H9 (cell line): ENCODE data around the gene KIF21B. TPM values are rescaled to one million over a fixed set of nuclear protein-coding genes. Genes with fewer than 3 reads are reported as not detected.

ENCODE experiments used
- DNase-seq: peaks from one replicate; pipeline ENCODE4 v3.0.0-alpha.2; 2017
- H2AFZ ChIP-seq: one replicate; pipeline ENCODE4 v1.6.1; 2013; ENCODE audit warnings: mild to moderate bottlenecking, low read length, control low read depth, moderate library complexity
- H2AK5ac ChIP-seq: 2 replicates; pipeline ENCODE4 v1.6.1; 2013; ENCODE audit warnings: low read length, control low read depth, mixed read lengths; ENCODE audit not compliant: insufficient read length
- H2BK120ac ChIP-seq: one replicate; pipeline ENCODE4 v1.6.1; 2013; ENCODE audit warnings: low read depth, mild to moderate bottlenecking, low read length, control low read depth, inconsistent platforms; ENCODE audit not compliant: poor library complexity, severe bottlenecking
- H2BK12ac ChIP-seq: 2 replicates; pipeline ENCODE4 v1.6.1; 2013; ENCODE audit warnings: low read length, control low read depth, mixed read lengths, low read depth; ENCODE audit not compliant: insufficient read length
- H2BK15ac ChIP-seq: 2 replicates; pipeline ENCODE4 v1.6.1; 2013; ENCODE audit warnings: low read depth, low read length, control low read depth
- H2BK20ac ChIP-seq: one replicate; pipeline ENCODE4 v1.6.1; 2013; ENCODE audit warnings: low read depth, mild to moderate bottlenecking, low read length, control low read depth, inconsistent platforms; ENCODE audit not compliant: poor library complexity, severe bottlenecking
- H2BK5ac ChIP-seq: 2 replicates; pipeline ENCODE4 v1.6.1; 2013; ENCODE audit warnings: low read length, control low read depth, mixed read lengths; ENCODE audit not compliant: insufficient read length
- H3K14ac ChIP-seq: 2 replicates; pipeline ENCODE4 v1.6.1; 2013; ENCODE audit warnings: low read length, control low read depth; ENCODE audit not compliant: insufficient read depth
- H3K18ac ChIP-seq: 2 replicates; pipeline ENCODE4 v1.6.1; 2013; ENCODE audit warnings: low read depth, mild to moderate bottlenecking, mixed read lengths, low read length, control low read depth; ENCODE audit not compliant: insufficient read length
- H3K23ac ChIP-seq: 2 replicates; pipeline ENCODE4 v1.6.1; 2013; ENCODE audit warnings: low read length, control low read depth, mixed read lengths, low read depth; ENCODE audit not compliant: insufficient read length
- H3K23me2 ChIP-seq: 2 replicates; pipeline ENCODE4 v1.6.1; 2013; ENCODE audit warnings: low read depth, mild to moderate bottlenecking, mixed read lengths, low read length, control low read depth; ENCODE audit not compliant: insufficient read length, poor library complexity, severe bottlenecking
- H3K27ac ChIP-seq: 2 replicates; pipeline ENCODE4 v1.5.1; 2013; ENCODE audit warnings: low read length, control low read depth, mixed read lengths, low read depth; ENCODE audit not compliant: insufficient read length
- H3K27me3 ChIP-seq: 2 replicates; pipeline ENCODE4 v1.6.1; 2013; ENCODE audit warnings: low read length, control low read depth, inconsistent platforms; ENCODE audit not compliant: insufficient read depth
- H3K4ac ChIP-seq: 2 replicates; pipeline ENCODE4 v1.6.1; 2013; ENCODE audit warnings: low read depth, mild to moderate bottlenecking, control low read depth, inconsistent platforms, low read length, moderate library complexity
- H3K4me1 ChIP-seq: 2 replicates; pipeline ENCODE4 v1.6.1; 2013; ENCODE audit warnings: low read length, control low read depth, inconsistent platforms; ENCODE audit not compliant: insufficient read depth
- H3K4me2 ChIP-seq: 2 replicates; pipeline ENCODE4 v1.6.1; 2013; ENCODE audit warnings: low read length, control low read depth, mixed read lengths; ENCODE audit not compliant: insufficient read length, insufficient read depth
- H3K56ac ChIP-seq: 2 replicates; pipeline ENCODE4 v1.6.1; 2013; ENCODE audit warnings: low read depth, mild to moderate bottlenecking, mixed read lengths, low read length, control low read depth; ENCODE audit not compliant: insufficient read length
- H3K79me1 ChIP-seq: 2 replicates; pipeline ENCODE4 v1.6.1; 2013; ENCODE audit warnings: low read depth, mild to moderate bottlenecking, moderate library complexity, low read length, control low read depth, inconsistent platforms; ENCODE audit not compliant: insufficient read depth, poor library complexity, severe bottlenecking
- H3K79me2 ChIP-seq: 2 replicates; pipeline ENCODE4 v1.6.1; 2013; ENCODE audit warnings: low read length, control low read depth, inconsistent platforms; ENCODE audit not compliant: insufficient read depth
- H3K9ac ChIP-seq: 2 replicates; pipeline ENCODE4 v1.6.1; 2013; ENCODE audit warnings: low read length, control low read depth, mixed read lengths; ENCODE audit not compliant: insufficient read length; ENCODE audit errors: extremely low read depth
- H3K9me3 ChIP-seq: one replicate; pipeline ENCODE4 v1.6.1; 2013; ENCODE audit warnings: low read depth, low read length, inconsistent platforms; ENCODE audit not compliant: control insufficient read depth
- H3T11ph ChIP-seq: one replicate; pipeline ENCODE4 v1.6.1; 2013; ENCODE audit warnings: mild to moderate bottlenecking, low read length, control low read depth, inconsistent platforms
- H4K20me1 ChIP-seq: one replicate; pipeline ENCODE4 v1.6.1; 2013; ENCODE audit not compliant: control insufficient read depth, insufficient read length, insufficient read depth
- H4K5ac ChIP-seq: 2 replicates; pipeline ENCODE4 v1.6.1; 2013; ENCODE audit warnings: low read depth, mild to moderate bottlenecking, mixed read lengths, low read length, control low read depth; ENCODE audit not compliant: insufficient read length
- H4K8ac ChIP-seq: replicated peaks from 2 replicates; pipeline ENCODE4 v1.6.1; 2013; ENCODE audit warnings: low read length, control low read depth, mixed read lengths, low read depth; ENCODE audit not compliant: insufficient read length
- H4K91ac ChIP-seq: 2 replicates; pipeline ENCODE4 v1.6.1; 2013; ENCODE audit warnings: low read depth, mild to moderate bottlenecking, moderate library complexity, mixed read lengths, low read length, control low read depth; ENCODE audit not compliant: insufficient read length
- H3K27ac Mint-ChIP-seq, 3 experiments: 2 replicates in 2 of 3; 3 replicates in 1 of 3; pipeline ENCODE4 v1.8.0; 2020 to 2021; ENCODE audit warnings: mixed read lengths in 3 of 3, mild to moderate bottlenecking in 1 of 3, moderate library complexity in 1 of 3
- H3K27me3 Mint-ChIP-seq: 2 replicates; pipeline ENCODE4 v1.8.0; 2021; ENCODE audit warnings: low read depth, mild to moderate bottlenecking, moderate library complexity, mixed read lengths
- H3K36me3 Mint-ChIP-seq, 3 experiments: 2 replicates in 2 of 3; 3 replicates in 1 of 3; pipeline ENCODE4 v1.8.0; 2020 to 2021; ENCODE audit warnings: low read depth in 3 of 3, mixed read lengths in 3 of 3; ENCODE audit not compliant: insufficient read depth in 1 of 3
- H3K4me1 Mint-ChIP-seq, 2 experiments: 2 replicates each; pipeline ENCODE4 v1.8.0; 2020; ENCODE audit warnings: mixed read lengths in 2 of 2
- H3K4me3 Mint-ChIP-seq, 2 experiments: 2 replicates in 1 of 2; 3 replicates in 1 of 2; pipeline ENCODE4 v1.8.0; 2020 to 2021; ENCODE audit warnings: mild to moderate bottlenecking in 2 of 2, mixed read lengths in 2 of 2, moderate library complexity in 1 of 2
- H3K9me3 Mint-ChIP-seq, 2 experiments: 2 replicates in 1 of 2; 3 replicates in 1 of 2; pipeline ENCODE4 v1.8.0; 2020; ENCODE audit warnings: mild to moderate bottlenecking in 2 of 2, mixed read lengths in 2 of 2, moderate library complexity in 1 of 2
- CTCF ChIP-seq: fragments of 200-600 bp; sonication (generic); conservative IDR thresholded peaks from 3 replicates; pipeline ENCODE4 v1.8.0; 2021; ENCODE audit warnings: antibody characterized with exemption, mild to moderate bottlenecking
- WGBS: extraction: QIAGEN DNeasy Blood & Tissue Kit; methylation state at CpG from one replicate; pipeline ENCODE4 v1.1.7; 2013; ENCODE audit warnings: missing lambda C conversion rate, low lambda C conversion rate, mixed read lengths; ENCODE audit not compliant: insufficient read length; ENCODE audit errors: extremely low coverage; 5-methylcytosine and 5-hydroxymethylcytosine counted together
- total RNA-seq: library from RNA; stranded (reverse); gene quantifications from 2 replicates; pipeline ENCODE4 v1.2.1, GENCODE V29; 2021

Gene KIF21B
- total RNA-seq, 1 experiment from 2014 or later = 7.5 TPM

- Histone ChIP-seq H3K9me3 (no peaks in the 10 kb centered on the region), H4K5ac (no peak overlapping the region), H2BK120ac (no peak overlapping the region), H2BK12ac (no peak overlapping the region), H3K27ac (no peak overlapping the region), H4K91ac (no peak overlapping the region), H2BK5ac (no peak overlapping the region), H3K56ac (no peak overlapping the region), H2BK20ac (no peak overlapping the region), H3K4ac (no peak overlapping the region), H3K23me2 (no peaks in the 10 kb centered on the region), H4K8ac (no peak overlapping the region), H4K20me1 (no peaks in the 10 kb centered on the region), H3K18ac (no peak overlapping the region), H3K4me1 (no peaks in the 10 kb centered on the region), H2BK15ac (no peak overlapping the region), H3K9ac (no peak overlapping the region), H3K79me1 (no peaks in the 10 kb centered on the region), H3K4me2 (no peak overlapping the region), H3K79me2 (no peaks in the 10 kb centered on the region), H3K27me3 (no peaks in the 10 kb centered on the region), H2AK5ac (no peak overlapping the region), H3K23ac (no peak overlapping the region), H3K14ac (no peak overlapping the region; the same call in 1 of the 2 replicates), H2AFZ (no peak overlapping the region), H3T11ph (no peak overlapping the region)
- H3K36me3 Mint-ChIP-seq = no peaks in the 10 kb centered on the region
- no peak overlapping the region for H3K27ac Mint-ChIP-seq
- TF ChIP-seq CTCF = no peak
- peaks cover 2% of the 10 kb centered on the region for H3K27me3 Mint-ChIP-seq
- H3K4me3 Mint-ChIP-seq = no peak overlapping the region
- H3K9me3 Mint-ChIP-seq = no peaks in the 10 kb centered on the region
- WGBS = no CpG with 5 or more reads among the region's 2 CpGs
- no peak for DNase-seq
- H3K4me1 Mint-ChIP-seq = peaks cover 0 to 2% of the 10 kb centered on the region in 2 experiments; a peak in 2 of 4 replicates
Measured at GRCh38 chr1:201041011-201041410, 17.5 kb upstream of the KIF21B start.
